ENCODE data around the gene ENO2.
"Not testable (repeated sequence)": the region's sequence is repeated elsewhere in the genome, so short reads cannot be mapped to it uniquely, and the experiment has no call there.

Gene ENO2

DNA sequence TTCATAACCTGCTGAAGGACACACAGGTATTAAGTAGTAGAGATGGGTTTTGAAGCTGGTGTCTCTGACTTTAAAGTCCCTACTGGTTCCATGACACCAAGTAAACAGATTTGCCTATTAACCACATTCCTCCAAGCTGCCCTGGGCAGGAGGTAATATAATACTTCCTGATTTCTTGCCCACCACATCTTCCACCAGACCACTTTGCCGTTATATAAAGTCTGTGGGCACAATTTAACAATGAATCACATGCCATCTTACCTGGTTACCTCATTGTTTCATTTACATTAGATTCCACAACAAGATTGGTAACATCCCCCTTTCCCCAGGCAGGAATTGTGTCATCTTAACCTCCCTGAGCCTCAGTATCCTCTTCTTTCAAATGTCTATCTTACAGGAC lies 10.7 kb upstream of the ENO2 start:
- Histone ChIP-seq H3K36me3 (peaks cover 0 to 14% (median 14%) of the 10 kb centered on the region in 3 donors), H3K27me3 (no peaks in the 10 kb centered on the region), H3K4me3 (no peak overlapping the region), H3K27ac (no peak overlapping the region), H3K9me3 (no peaks in the 10 kb centered on the region), H3K4me1 (peaks cover 0 to 14% (median 6%) of the 10 kb centered on the region in 4 donors)
- no peak for TF ChIP-seq CTCF (IDR thresholded peaks at IDR 0.05)
- intact Hi-C loops (cut with DNase I; ENCODE audit: low total_unique reads) = no loop called here
- no peak for DNase-seq

GRCh38 chr12:6904280-6905276 lies 9.8 kb upstream of the ENO2 start, which contains the start of gene LRRC23:
Gene LRRC23 (plus strand): TSS chr12:6904822. CDS start chr12:6905634, 812 bp downstream.
- Histone ChIP-seq H3K27me3 (no peaks in the 10 kb centered on the region), H3K4me3 (peak within 1 kb of the TSS; percentile 65), H3K4me1 (peaks cover 0 to 14% (median 6%) of the 10 kb centered on the region in 4 donors), H3K27ac (peak within 1 kb of the TSS; percentile 83 to 87), H3K36me3 (peaks cover 0 to 14% (median 14%) of the 10 kb centered on the region in 3 donors), H3K9me3 (no peaks in the 10 kb centered on the region)
- no peak for TF ChIP-seq CTCF (IDR thresholded peaks at IDR 0.05)
- DNase-seq = peak; percentile 98
- intact Hi-C loops (cut with DNase I; ENCODE audit: low total_unique reads) = no loop called here

DNA sequence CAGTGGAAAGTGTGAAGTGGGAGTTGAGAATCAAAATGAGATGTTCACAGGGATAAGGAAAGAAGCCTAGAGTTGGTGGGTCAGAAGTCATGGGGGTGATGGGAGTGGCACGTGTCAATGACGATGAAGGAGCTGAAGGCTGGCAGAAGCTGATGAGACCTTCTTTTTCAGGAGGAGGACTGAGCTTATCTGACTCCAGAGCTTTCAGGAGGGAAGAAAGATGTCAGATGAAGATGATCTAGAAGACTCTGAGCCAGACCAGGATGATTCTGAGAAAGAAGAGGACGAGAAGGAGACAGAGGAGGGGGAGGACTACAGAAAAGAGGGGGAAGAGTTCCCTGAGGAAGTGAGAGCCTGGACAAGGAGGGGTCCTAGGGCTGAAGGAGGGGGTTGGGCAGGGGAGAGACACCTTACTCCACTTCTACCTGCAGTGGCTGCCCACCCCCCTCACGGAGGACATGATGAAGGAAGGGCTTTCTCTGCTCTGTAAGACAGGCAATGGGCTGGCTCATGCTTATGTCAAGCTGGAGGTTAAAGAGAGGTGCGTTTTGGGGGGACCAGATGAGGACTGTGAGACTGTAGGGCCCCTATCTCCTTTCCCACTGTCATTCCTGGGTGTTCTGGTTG lies 8.9 kb upstream of the ENO2 start:
- Histone ChIP-seq H3K4me1 (peaks cover 0 to 12% (median 6%) of the 10 kb centered on the region in 4 donors), H3K27me3 (no peaks in the 10 kb centered on the region), H3K36me3 (peaks cover 0 to 14% (median 14%) of the 10 kb centered on the region in 3 donors), H3K9me3 (no peaks in the 10 kb centered on the region), H3K27ac (peak overlapping the region; percentile 83 to 87), H3K4me3 (peak overlapping the region; percentile 65)
- intact Hi-C loops (cut with DNase I; ENCODE audit: low total_unique reads) = no loop called here
- no peak for DNase-seq
- no peak for TF ChIP-seq CTCF (IDR thresholded peaks at IDR 0.05)

DNA sequence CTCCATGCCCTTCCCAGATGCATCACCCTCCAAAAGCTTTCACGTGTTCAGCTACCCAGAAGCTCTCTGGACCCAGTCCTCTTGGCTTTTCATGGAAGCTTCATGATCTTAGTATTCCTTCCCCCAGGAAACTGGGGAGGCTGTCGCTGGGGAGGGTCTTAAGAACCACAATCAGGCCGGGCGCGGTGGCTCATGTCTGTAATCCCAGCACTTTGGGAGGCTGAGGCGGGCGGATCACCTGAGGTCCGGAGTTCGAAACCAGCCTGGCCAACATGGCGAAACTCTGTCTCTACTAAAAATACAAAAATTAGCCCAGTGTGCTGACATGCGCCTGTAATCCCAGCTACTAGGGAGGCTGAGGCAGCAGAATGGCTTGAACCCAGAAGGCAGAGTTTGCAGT lies 6.2 kb upstream of the ENO2 start:
- H3K27me3 ChIP-seq; H3K4me3 ChIP-seq; H3K9me3 ChIP-seq; H3K27ac ChIP-seq; DNase-seq; intact Hi-C loops (cut with DNase I; ENCODE audit: low total_unique reads): not testable (repeated sequence)
- Histone ChIP-seq H3K4me1 (peaks cover 0 to 12% (median 6%) of the 10 kb centered on the region in 4 donors), H3K36me3 (peaks cover 0 to 14% (median 14%) of the 10 kb centered on the region in 3 donors)

- no peak overlapping the region for H3K4me3 ChIP-seq
- H3K27ac ChIP-seq = no peak overlapping the region
- no peak for TF ChIP-seq CTCF (IDR thresholded peaks at IDR 0.05)
- H3K9me3 ChIP-seq = no peaks in the 10 kb centered on the region
- H3K4me1 ChIP-seq = peaks cover 0 to 14% (median 11%) of the 10 kb centered on the region in 4 donors
- intact Hi-C loops (cut with DNase I; ENCODE audit: low total_unique reads) = no loop called here
- no peaks in the 10 kb centered on the region for H3K27me3 ChIP-seq
- peaks cover 0 to 14% (median 14%) of the 10 kb centered on the region in 3 donors for H3K36me3 ChIP-seq
- no peak for DNase-seq
Observed at GRCh38 chr12:6909421-6910145, 4.8 kb upstream of the ENO2 start.

All from tibial artery (tissue), 4 donors.